ENCODE results near the gene TCTA. TPM values are rescaled to one million over a fixed set of nuclear protein-coding genes. Genes with fewer than 3 reads are reported as not detected.
A peak's percentile ranks its signal among the peaks of the same experiment; 100 is the strongest.

TCTA gene
- total RNA-seq, 3 donors from 2014 or later (not counting 1 experiment from before 2014, with no cell fraction given) = 35.4 to 40.7 (median 36.7) TPM

- no peaks in the 10 kb centered on the region for H3K27me3 Mint-ChIP-seq (ENCODE audit: low read depth in 2 of 2)
- intact Hi-C loops (cut with micrococcal nuclease) = loop anchor here (2.0 kb wide), 2 partner anchors 31 to 53 kb away; partner anchors contain the start of gene DAG1
- H3K4me3 Mint-ChIP-seq = peak overlapping the region; percentile 65
Measured at GRCh38 chr3:49417516-49418120, 5.4 kb downstream of the TCTA start.

GRCh38 chr3:49421890-49422378 is 9.7 kb downstream of the TCTA start:
- no peaks in the 10 kb centered on the region for H3K27me3 ChIP-seq (ENCODE audit: control insufficient read depth, insufficient read depth, low read length)
- H3K4me3 ChIP-seq (ENCODE audit: low read length) = peak overlapping the region; percentile 7
- WGBS (ENCODE audit: insufficient coverage) = 43% methylated on average over 14 of the region's 14 CpGs
- Mint-ChIP-seq H3K4me1 (peaks cover 38 to 50% of the 10 kb centered on the region in 2 donors), H3K9me3 (no peaks in the 10 kb centered on the region), H3K27me3 (ENCODE audit: low read depth in 2 of 2) (no peaks in the 10 kb centered on the region), H3K27ac (peak overlapping the region in 1 of 2 donors; percentile 57), H3K36me3 (no peaks in the 10 kb centered on the region), H3K4me3 (peak overlapping the region; percentile 47)
- H3K36me3 ChIP-seq (ENCODE audit: control insufficient read depth, insufficient read depth, low read length) = peaks cover 11% of the 10 kb centered on the region
- peaks cover 45% of the 10 kb centered on the region for H3K4me1 ChIP-seq (ENCODE audit: control insufficient read depth, insufficient read depth, low read length)
- no peak for DNase-seq
- H3K9me3 ChIP-seq (ENCODE audit: control insufficient read depth, insufficient read depth, low read length) = no peaks in the 10 kb centered on the region
- ATAC-seq = peak; percentile 53 to 72 (median 66)
- no peak for TF ChIP-seq CTCF (IDR thresholded peaks at IDR 0.05)
- no peak overlapping the region for H3K27ac ChIP-seq (ENCODE audit: low read length)
- intact Hi-C loops (cut with micrococcal nuclease) = no loop called here

More at GRCh38 chr3:49417516-49418120, 5.4 kb downstream of the TCTA start:
- TF ChIP-seq CTCF (IDR thresholded peaks at IDR 0.05) = no peak
- 92% methylated on average over 13 of the region's 13 CpGs for WGBS (ENCODE audit: insufficient coverage)
- no peaks in the 10 kb centered on the region for H3K36me3 Mint-ChIP-seq
- peaks cover 75% of the 10 kb centered on the region for H3K4me1 ChIP-seq (ENCODE audit: control insufficient read depth, insufficient read depth, low read length)
- peaks cover 55 to 70% of the 10 kb centered on the region in 2 donors for H3K4me1 Mint-ChIP-seq
- DNase-seq (no peak), ATAC-seq (no peak)
- no peaks in the 10 kb centered on the region for H3K27me3 ChIP-seq (ENCODE audit: control insufficient read depth, insufficient read depth, low read length)
- no peak overlapping the region for H3K4me3 ChIP-seq (ENCODE audit: low read length)
- no peaks in the 10 kb centered on the region for H3K9me3 ChIP-seq (ENCODE audit: control insufficient read depth, insufficient read depth, low read length)
- peak overlapping the region; percentile 97 to 99 for H3K27ac Mint-ChIP-seq
- H3K27ac ChIP-seq (ENCODE audit: low read length) = peak overlapping the region; percentile 83
- no peaks in the 10 kb centered on the region for H3K9me3 Mint-ChIP-seq
- peaks cover 6% of the 10 kb centered on the region for H3K36me3 ChIP-seq (ENCODE audit: control insufficient read depth, insufficient read depth, low read length)

- peak within 1 kb of the TSS in 1 of 2 donors; percentile 57 for H3K27ac Mint-ChIP-seq
- H3K4me3 Mint-ChIP-seq = peak within 1 kb of the TSS; percentile 47
- peaks cover 33 to 43% of the 10 kb centered on the region in 2 donors for H3K4me1 Mint-ChIP-seq
Measured at GRCh38 chr3:49422379-49423248, 10.4 kb downstream of the TCTA start, which contains the start of gene AMT. Gene AMT, minus strand, starts transcription at chr3:49422473. Its CDS starts 23 bp downstream, at chr3:49422450.

More at GRCh38 chr3:49422379-49423248, 10.4 kb downstream of the TCTA start, which contains the start of gene AMT:
- ATAC-seq = peak; percentile 45 to 73 (median 72)
- TF ChIP-seq CTCF (IDR thresholded peaks at IDR 0.05) = no peak
- Histone ChIP-seq H3K4me1 (ENCODE audit: control insufficient read depth, insufficient read depth, low read length) (peaks cover 38% of the 10 kb centered on the region), H3K36me3 (ENCODE audit: control insufficient read depth, insufficient read depth, low read length) (peaks cover 11% of the 10 kb centered on the region), H3K4me3 (ENCODE audit: low read length) (peak within 1 kb of the TSS; percentile 7), H3K27ac (ENCODE audit: low read length) (no peak within 1 kb of the TSS), H3K27me3 (ENCODE audit: control insufficient read depth, insufficient read depth, low read length) (no peaks in the 10 kb centered on the region), H3K9me3 (ENCODE audit: control insufficient read depth, insufficient read depth, low read length) (no peaks in the 10 kb centered on the region)
- Mint-ChIP-seq H3K9me3 (no peaks in the 10 kb centered on the region), H3K36me3 (no peaks in the 10 kb centered on the region), H3K27me3 (ENCODE audit: low read depth in 2 of 2) (no peaks in the 10 kb centered on the region)
- intact Hi-C loops (cut with micrococcal nuclease) = no loop called here
- no peak for DNase-seq
- 59% methylated on average over 25 of the region's 25 CpGs for WGBS (ENCODE audit: insufficient coverage)

Data from natural killer cell (primary cell).